Measurements from ENCODE around the gene EMP3.
"Not testable (repeated sequence)": the region's sequence is repeated elsewhere in the genome, so short reads cannot be mapped to it uniquely, and the experiment has no call there.

DNA sequence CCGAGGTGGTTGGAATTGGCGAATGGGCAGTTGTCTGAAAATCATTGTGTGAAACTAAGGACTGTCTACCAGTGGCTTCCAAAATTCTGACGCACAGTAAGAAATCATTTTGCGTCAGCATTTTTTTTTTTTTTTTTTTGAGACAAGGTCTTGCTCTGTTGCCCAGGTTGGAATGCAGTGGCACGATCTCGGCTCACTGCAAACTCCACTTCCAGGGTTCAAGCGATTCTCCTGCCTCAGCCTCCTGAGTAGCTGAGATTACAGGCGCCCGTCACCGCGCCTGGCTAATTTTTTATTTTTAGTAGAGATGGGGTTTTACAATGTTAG, 33.9 kb upstream of the EMP3 start:
- TF ChIP-seq POLR2A, POLR2AphosphoS5 (IDR thresholded peaks at IDR 0.05): not testable (repeated sequence)
- TF ChIP-seq, protein P1, sequence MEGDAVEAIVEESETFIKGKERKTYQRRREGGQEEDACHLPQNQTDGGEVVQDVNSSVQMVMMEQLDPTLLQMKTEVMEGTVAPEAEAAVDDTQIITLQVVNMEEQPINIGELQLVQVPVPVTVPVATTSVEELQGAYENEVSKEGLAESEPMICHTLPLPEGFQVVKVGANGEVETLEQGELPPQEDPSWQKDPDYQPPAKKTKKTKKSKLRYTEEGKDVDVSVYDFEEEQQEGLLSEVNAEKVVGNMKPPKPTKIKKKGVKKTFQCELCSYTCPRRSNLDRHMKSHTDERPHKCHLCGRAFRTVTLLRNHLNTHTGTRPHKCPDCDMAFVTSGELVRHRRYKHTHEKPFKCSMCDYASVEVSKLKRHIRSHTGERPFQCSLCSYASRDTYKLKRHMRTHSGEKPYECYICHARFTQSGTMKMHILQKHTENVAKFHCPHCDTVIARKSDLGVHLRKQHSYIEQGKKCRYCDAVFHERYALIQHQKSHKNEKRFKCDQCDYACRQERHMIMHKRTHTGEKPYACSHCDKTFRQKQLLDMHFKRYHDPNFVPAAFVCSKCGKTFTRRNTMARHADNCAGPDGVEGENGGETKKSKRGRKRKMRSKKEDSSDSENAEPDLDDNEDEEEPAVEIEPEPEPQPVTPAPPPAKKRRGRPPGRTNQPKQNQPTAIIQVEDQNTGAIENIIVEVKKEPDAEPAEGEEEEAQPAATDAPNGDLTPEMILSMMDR (IDR thresholded peaks at IDR 0.05), result not testable (repeated sequence)
